Activated T-cell treated with anti-CD3 and anti-CD28 coated beads for 4 hours (primary cell): ENCODE results near the gene SMR3B.

ENCODE experiments used
- DNase-seq: peaks from one replicate; pipeline ENCODE4 v3.0.0-alpha.2; 2020

SMR3B gene

GRCh38 chr4:70382691-70383181, at the start of gene SMR3B:
Gene SMR3B, plus strand, starts transcription at chr4:70383131. Its CDS starts 1,380 bp downstream, at chr4:70384511.
- no peak for DNase-seq

GRCh38 chr4:70334681-70335080, 48.2 kb upstream of the SMR3B start, which contains the start of gene CABS1:
Gene CABS1, plus strand, starts transcription at chr4:70334981. Its CDS starts 59 bp downstream, at chr4:70335040.
- DNase-seq = no peak

GRCh38 chr4:70336043-70336442, 46.9 kb upstream of the SMR3B start:
- DNase-seq = no peak

- no peak for DNase-seq
These were observed 45.0 kb upstream of the SMR3B start for GRCh38 chr4:70337886-70338420.

- no peak for DNase-seq
These were observed 26.7 kb upstream of the SMR3B start for GRCh38 chr4:70356185-70356584.

- DNase-seq = no peak
These were observed 23.7 kb upstream of the SMR3B start for GRCh38 chr4:70359115-70359661.

GRCh38 chr4:70360460-70360859, 22.5 kb upstream of the SMR3B start, which contains the start of gene SMR3A:
Gene SMR3A, plus strand, starts transcription at chr4:70360760. Its CDS starts 1,356 bp downstream, at chr4:70362116.
- DNase-seq = no peak

GRCh38 chr4:70364002-70364401, 18.9 kb upstream of the SMR3B start:
- no peak for DNase-seq

- DNase-seq = no peak
These were observed 17.5 kb upstream of the SMR3B start for GRCh38 chr4:70365479-70365878.

GRCh38 chr4:70367813-70368212, 15.1 kb upstream of the SMR3B start:
- no peak for DNase-seq

- DNase-seq = no peak
These were observed 10.9 kb upstream of the SMR3B start for GRCh38 chr4:70371987-70372386.

GRCh38 chr4:70372760-70373159, 10.2 kb upstream of the SMR3B start:
- no peak for DNase-seq

- DNase-seq = no peak
These were observed 2.4 kb upstream of the SMR3B start for GRCh38 chr4:70380578-70380977.

- DNase-seq = no peak
These were observed 9.3 kb downstream of the SMR3B start for GRCh38 chr4:70392057-70392776.

- no peak for DNase-seq
These were observed 14.6 kb downstream of the SMR3B start, which contains the start of gene OPRPN for GRCh38 chr4:70397580-70397979. Gene OPRPN, plus strand, starts transcription at chr4:70397940. Its CDS starts 1,346 bp downstream, at chr4:70399286.

- no peak for DNase-seq
These were observed 16.4 kb downstream of the SMR3B start for GRCh38 chr4:70399319-70399718.

GRCh38 chr4:70402762-70403161, 19.8 kb downstream of the SMR3B start:
- DNase-seq = no peak

GRCh38 chr4:70405765-70406164, 22.8 kb downstream of the SMR3B start:
- no peak for DNase-seq

- no peak for DNase-seq
These were observed 42.4 kb downstream of the SMR3B start for GRCh38 chr4:70425306-70425705.

- DNase-seq = no peak
These were observed 43.9 kb downstream of the SMR3B start for GRCh38 chr4:70426789-70427188.

GRCh38 chr4:70437197-70437596, 54.3 kb downstream of the SMR3B start:
- no peak for DNase-seq
